K562 (cell line): ENCODE results near the gene MYCBPAP.

ENCODE experiments used
- BRD4 ChIP-seq: fragments of 200-600 bp; sonication (generic); IDR thresholded peaks from 2 replicates; pipeline ENCODE4 v1.6.1; 2017; ENCODE audit warnings: inconsistent platforms
- CHD1 ChIP-seq: fragments of 200-600 bp; sonication (generic); IDR thresholded peaks from one replicate; pipeline ENCODE4 v1.6.1; 2012; ENCODE audit warnings: mild to moderate bottlenecking, moderate library complexity, low read length, inconsistent platforms
- CTCF ChIP-seq, 3 experiments: IDR thresholded peaks in 2 of 3; conservative IDR thresholded peaks in 1 of 3; 2 replicates each; pipeline ENCODE4 v1.5.1; 2011 to 2012; ENCODE audit warnings: low read length in 3 of 3, mild to moderate bottlenecking in 3 of 3, control low read depth in 2 of 3, improper control_type of control experiment in 1 of 3, inconsistent platforms in 1 of 3, low read depth in 1 of 3, mixed read lengths in 1 of 3, moderate library complexity in 1 of 3; ENCODE audit not compliant: insufficient read depth in 2 of 3
- NR3C1 ChIP-seq: sonication (generic); formaldehyde crosslinking; IDR thresholded peaks from 2 replicates; pipeline ENCODE4 v1.8.1; 2022; ENCODE audit warnings: missing genetic modification reagents
- POLR2AphosphoS2 ChIP-seq: IDR thresholded peaks from 2 replicates; pipeline ENCODE4 v1.6.1; 2012; ENCODE audit warnings: low read length, improper control_type of control experiment
- POLR2AphosphoS5 ChIP-seq: IDR thresholded peaks from 2 replicates; pipeline ENCODE4 v1.6.1; 2011; ENCODE audit warnings: mild to moderate bottlenecking, low read depth, low read length, moderate library complexity; ENCODE audit not compliant: control insufficient read depth, insufficient read depth
- RB1 ChIP-seq: fragments of 450-650 bp; IDR thresholded peaks from 2 replicates; pipeline ENCODE4 v1.6.1; 2017; ENCODE audit warnings: low read depth, mild to moderate bottlenecking
- STAT5B ChIP-seq: fragments of 250-450 bp; sonication (Bioruptor Pico); IDR thresholded peaks from 2 replicates; pipeline ENCODE4 v1.8.0; 2021; ENCODE audit warnings: mild to moderate bottlenecking, inconsistent platforms
- TFAP4 ChIP-seq: sonication (generic); formaldehyde crosslinking; IDR thresholded peaks from 2 replicates; pipeline ENCODE4 v1.8.0; 2022; ENCODE audit warnings: missing genetic modification reagents, mild to moderate bottlenecking, moderate library complexity, borderline replicate concordance
- YY1 ChIP-seq, 3 experiments: IDR thresholded peaks; 2 replicates each; pipeline ENCODE4 v1.6.1; 2011; ENCODE audit warnings: low read length in 2 of 3, mild to moderate bottlenecking in 2 of 3, moderate library complexity in 2 of 3, borderline replicate concordance in 1 of 3, control low read depth in 1 of 3, low read depth in 1 of 3; ENCODE audit not compliant: insufficient read depth in 3 of 3, insufficient replicate concordance in 2 of 3, control insufficient read depth in 1 of 3, insufficient read length in 1 of 3; ENCODE audit errors: extremely low read depth in 1 of 3
- ZBTB33 ChIP-seq: sonication (generic); formaldehyde crosslinking; IDR thresholded peaks from 2 replicates; pipeline ENCODE4 v1.8.1; 2023; ENCODE audit warnings: mild to moderate bottlenecking, missing genetic modification reagents

- TF ChIP-seq ZBTB33, result no peak
- no peak for TF ChIP-seq CTCF (IDR thresholded peaks at IDR 0.05 in 2 of 3, conservative IDR thresholded peaks at IDR 0.05 in 1 of 3; ENCODE audit: insufficient read depth in 2 of 3, low read depth in 1 of 3, low read length in 3 of 3)
- no peak for TF ChIP-seq TFAP4 (CRISPR knock-in tag)
- TF ChIP-seq POLR2AphosphoS5, result no peak
- TF ChIP-seq YY1 (IDR thresholded peaks at IDR 0.05; ENCODE audit: borderline replicate concordance in 1 of 3, control insufficient read depth in 1 of 3, extremely low read depth in 1 of 3, insufficient read depth in 3 of 3, insufficient read length in 1 of 3, insufficient replicate concordance in 2 of 3, low read depth in 1 of 3, low read length in 2 of 3), result no peak
- no peak for TF ChIP-seq CHD1
- TF ChIP-seq POLR2AphosphoS2, result no peak
- no peak for TF ChIP-seq STAT5B (CRISPR knock-in tag)
- no peak for TF ChIP-seq RB1
- no peak for TF ChIP-seq NR3C1 (CRISPR knock-in tag)
- no peak for TF ChIP-seq BRD4
These were observed 40.6 kb downstream of the MYCBPAP start for GRCh38 chr17:50548831-50549230.
